ENCODE measurements around the gene PRKAG2.
"Not testable (repeated sequence)": the region's sequence is repeated elsewhere in the genome, so short reads cannot be mapped to it uniquely, and the experiment has no call there.

The PRKAG2 gene

GRCh38 chr7:151600331-151600730 is 276.6 kb downstream of the PRKAG2 start:
- in situ Hi-C loops (cut with MboI; ENCODE audit: low sequenced_read_pairs): no loop called here

- in situ Hi-C loops (cut with MboI; ENCODE audit: low sequenced_read_pairs): no loop called here
Observed at GRCh38 chr7:151599401-151600227, 277.3 kb downstream of the PRKAG2 start.

GRCh38 chr7:151597541-151598444 is 279.1 kb downstream of the PRKAG2 start:
- in situ Hi-C loops (cut with MboI; ENCODE audit: low sequenced_read_pairs): no loop called here

GRCh38 chr7:151595702-151596350 is 281.1 kb downstream of the PRKAG2 start:
- in situ Hi-C loops (cut with MboI; ENCODE audit: low sequenced_read_pairs): no loop called here

- in situ Hi-C loops (cut with MboI; ENCODE audit: low sequenced_read_pairs): no loop called here
Observed at GRCh38 chr7:151592868-151593486, 283.9 kb downstream of the PRKAG2 start.

GRCh38 chr7:151592330-151592729 is 284.6 kb downstream of the PRKAG2 start:
- in situ Hi-C loops (cut with MboI; ENCODE audit: low sequenced_read_pairs): no loop called here

- in situ Hi-C loops (cut with MboI; ENCODE audit: low sequenced_read_pairs): no loop called here
Observed at GRCh38 chr7:151591866-151592265, 285.0 kb downstream of the PRKAG2 start.

GRCh38 chr7:151590850-151591771 is 285.8 kb downstream of the PRKAG2 start:
- in situ Hi-C loops (cut with MboI; ENCODE audit: low sequenced_read_pairs): no loop called here

GRCh38 chr7:151590071-151590849 is 286.7 kb downstream of the PRKAG2 start:
- in situ Hi-C loops (cut with MboI; ENCODE audit: low sequenced_read_pairs): no loop called here

- in situ Hi-C loops (cut with MboI; ENCODE audit: low sequenced_read_pairs): no loop called here
Observed at GRCh38 chr7:151588982-151589381, 287.9 kb downstream of the PRKAG2 start.

- in situ Hi-C loops (cut with MboI; ENCODE audit: low sequenced_read_pairs): no loop called here
Observed at GRCh38 chr7:151586531-151587260, 290.2 kb downstream of the PRKAG2 start.

- in situ Hi-C loops (cut with MboI; ENCODE audit: low sequenced_read_pairs): no loop called here
Observed at GRCh38 chr7:151585744-151586393, 291.0 kb downstream of the PRKAG2 start.

GRCh38 chr7:151581741-151582140 is 295.2 kb downstream of the PRKAG2 start:
- in situ Hi-C loops (cut with MboI; ENCODE audit: low sequenced_read_pairs): no loop called here

- in situ Hi-C loops (cut with MboI; ENCODE audit: low sequenced_read_pairs): no loop called here
Observed at GRCh38 chr7:151579644-151580043, 297.3 kb downstream of the PRKAG2 start.

- in situ Hi-C loops (cut with MboI; ENCODE audit: low sequenced_read_pairs): no loop called here
Observed at GRCh38 chr7:151575410-151575809, 301.5 kb downstream of the PRKAG2 start.

- in situ Hi-C loops (cut with MboI; ENCODE audit: low sequenced_read_pairs): not testable (repeated sequence)
Observed at GRCh38 chr7:151573046-151573445, 303.9 kb downstream of the PRKAG2 start.

- in situ Hi-C loops (cut with MboI; ENCODE audit: low sequenced_read_pairs): no loop called here
Observed at GRCh38 chr7:151572136-151572535, 304.8 kb downstream of the PRKAG2 start.

- in situ Hi-C loops (cut with MboI; ENCODE audit: low sequenced_read_pairs): no loop called here
Observed at GRCh38 chr7:151571471-151571870, 305.4 kb downstream of the PRKAG2 start.

Measured in HL-60/S4 treated with phorbol 12-myristate 13-acetate at 8.2 ng/mL for 4 days and 3 days (cell line).